Measurements from ENCODE around the gene ACKR2.
A peak's percentile ranks its signal among the peaks of the same experiment; 100 is the strongest.

ACKR2 gene

GRCh38 chr3:42815826-42816225, 6.6 kb downstream of the ACKR2 start (continued):
- no peak for TF ChIP-seq ZNF398 (tag by site-specific recombination; IDR thresholded peaks at IDR 0.05)
- no peak for TF ChIP-seq YY2 (tag by site-specific recombination; IDR thresholded peaks at IDR 0.05)
- TF ChIP-seq KLF17 (tag by site-specific recombination; IDR thresholded peaks at IDR 0.05), result no peak
- peak; percentile 93 for TF ChIP-seq MYNN (tag by site-specific recombination; IDR thresholded peaks at IDR 0.05; ENCODE audit: borderline replicate concordance)
- no peak for TF ChIP-seq KLF8 (tag by site-specific recombination; IDR thresholded peaks at IDR 0.05)
- TF ChIP-seq ZNF184 (tag by site-specific recombination; IDR thresholded peaks at IDR 0.05), result no peak
- TF ChIP-seq ZNF747 (tag by site-specific recombination; IDR thresholded peaks at IDR 0.05), result no peak

- CTCF ChIA-PET, result interaction anchor here (0.6 to 1.6 kb wide), 7 partner anchors 13 to 80 kb away, joined by 3 to 8 read pairs (median 4); no protein-coding TSS in a partner anchor
- H3K4me1 ChIP-seq (ENCODE audit: control insufficient read depth, insufficient read depth, low read length), result peaks cover 10% of the 10 kb centered on the region; the same call in 1 of the 2 replicates
- no peaks in the 10 kb centered on the region for H3K9me3 ChIP-seq (ENCODE audit: control insufficient read depth, insufficient read depth, low read depth, low read length)
- no peak overlapping the region for H3K4me3 ChIP-seq (ENCODE audit: low read depth, low read length)
- H3K27ac ChIP-seq (ENCODE audit: extremely low read depth, low read depth, low read length), result peak overlapping the region; percentile 48
- no peaks in the 10 kb centered on the region for H3K36me3 ChIP-seq (ENCODE audit: control insufficient read depth in 2 of 2, insufficient read depth in 1 of 2, low read length in 2 of 2)
- POLR2A ChIA-PET, result interaction anchor here (2.0 kb wide), 1 partner anchor 15 kb away, joined by 8 read pairs; no protein-coding TSS in a partner anchor
- TF ChIP-seq ZNF791 (tag by site-specific recombination; IDR thresholded peaks at IDR 0.05), result no peak
- TF ChIP-seq ZNF221 (tag by site-specific recombination; IDR thresholded peaks at IDR 0.05; ENCODE audit: borderline replicate concordance), result no peak
- peak; percentile 89 for TF ChIP-seq ZBTB8A (tag by site-specific recombination; IDR thresholded peaks at IDR 0.05)
- TF ChIP-seq ZBTB17 (tag by site-specific recombination; IDR thresholded peaks at IDR 0.05), result no peak
- TF ChIP-seq ZNF426 (tag by site-specific recombination; IDR thresholded peaks at IDR 0.05), result no peak
- TF ChIP-seq ZNF324 (tag by site-specific recombination; IDR thresholded peaks at IDR 0.05), result no peak
- TF ChIP-seq ZNF792 (tag by site-specific recombination; IDR thresholded peaks at IDR 0.05), result no peak
- no peak for TF ChIP-seq ZNF596 (tag by site-specific recombination; IDR thresholded peaks at IDR 0.05)
- TF ChIP-seq ZFHX2 (tag by site-specific recombination; conservative IDR thresholded peaks at IDR 0.05), result no peak
- TF ChIP-seq ZNF580 (tag by site-specific recombination; IDR thresholded peaks at IDR 0.05), result no peak
- no peak for TF ChIP-seq ZSCAN16 (tag by site-specific recombination; IDR thresholded peaks at IDR 0.05)
- TF ChIP-seq ZNF302 (tag by site-specific recombination; IDR thresholded peaks at IDR 0.05; ENCODE audit: low read depth), result no peak
- TF ChIP-seq FEZF1 (tag by site-specific recombination; IDR thresholded peaks at IDR 0.05), result no peak
- TF ChIP-seq ZFP3 (tag by site-specific recombination; IDR thresholded peaks at IDR 0.05; ENCODE audit: low read depth), result no peak
- no peak for TF ChIP-seq ZNF311 (tag by site-specific recombination; IDR thresholded peaks at IDR 0.05; ENCODE audit: borderline replicate concordance)
- no peak for TF ChIP-seq BCL11A (tag by site-specific recombination; IDR thresholded peaks at IDR 0.05; ENCODE audit: low read depth)
- no peak for TF ChIP-seq ZNF670 (tag by site-specific recombination; IDR thresholded peaks at IDR 0.05; ENCODE audit: low read depth)
- TF ChIP-seq ZNF423 (tag by site-specific recombination; IDR thresholded peaks at IDR 0.05), result no peak; the same call in 1 of the 2 replicates
- TF ChIP-seq ZNF664 (tag by site-specific recombination; IDR thresholded peaks at IDR 0.05), result no peak
- no peak for TF ChIP-seq ZNF335 (tag by site-specific recombination; conservative IDR thresholded peaks at IDR 0.05)
- peak; percentile 61 for TF ChIP-seq ZSCAN30 (tag by site-specific recombination; IDR thresholded peaks at IDR 0.05)
- TF ChIP-seq ZNF514 (tag by site-specific recombination; IDR thresholded peaks at IDR 0.05), result no peak
- TF ChIP-seq ZNF146 (tag by site-specific recombination; IDR thresholded peaks at IDR 0.05), result no peak
- TF ChIP-seq ZNF701 (tag by site-specific recombination; IDR thresholded peaks at IDR 0.05), result no peak
- no peak for TF ChIP-seq SCRT2 (tag by site-specific recombination; IDR thresholded peaks at IDR 0.05)
- peak; percentile 70; the same call in 1 of the 2 replicates for TF ChIP-seq CTCF (tag by site-specific recombination; IDR thresholded peaks at IDR 0.05)
Observed at GRCh38 chr3:42819351-42819965, 10.2 kb downstream of the ACKR2 start.

Measured in HEK293 (cell line).